SK-N-SH (cell line): ENCODE measurements around the gene MACROD1. TPM values are rescaled to one million over a fixed set of nuclear protein-coding genes. Genes with fewer than 3 reads are reported as not detected.

Experiments
- CTCF ChIA-PET: fragments of 300-600, 350-600 bp; formaldehyde crosslinking; extraction: SDS; loops from one replicate; lab custom pipeline; 2021; lab: Yijun Ruan, JAX
- POLR2A ChIA-PET: fragments of 350-600 bp; sonication (Branson Sonifier 250); formaldehyde crosslinking; extraction: SDS; loops from one replicate; lab custom pipeline; 2020; ENCODE audit warnings: antibody characterized with exemption, inconsistent platforms; lab: Yijun Ruan, JAX
- DNase-seq: peaks from one replicate; pipeline ENCODE4 v3.0.0; 2012
- H2AFZ ChIP-seq: fragments of 200-600 bp; sonication (generic); 2 replicates; pipeline ENCODE4 v1.8.1; 2016; ENCODE audit warnings: antibody characterized with exemption, mild to moderate bottlenecking, low read depth
- H3F3A ChIP-seq: fragments of 200-600 bp; sonication (generic); replicated peaks from 2 replicates; pipeline ENCODE3; 2016; ENCODE audit warnings: antibody characterized with exemption, mild to moderate bottlenecking; ENCODE audit not compliant: insufficient read depth
- H3K27ac ChIP-seq, 2 experiments: fragments of 200-500 bp in 1 of 2; fragments of 200-600 bp in 1 of 2; sonication (Bioruptor generic) in 1 of 2; sonication (generic), shearing (Covaris generic) in 1 of 2; 2 replicates each; pipeline versions ENCODE4 v1.5.1 to v1.6.1; 2014 to 2016; ENCODE audit warnings: low read depth in 2 of 2, inconsistent platforms in 1 of 2, low read length in 1 of 2, mild to moderate bottlenecking in 1 of 2, mixed read lengths in 1 of 2
- H3K27me3 ChIP-seq: fragments of 200-600 bp; sonication (generic), shearing (Covaris generic); 2 replicates; pipeline ENCODE4 v1.6.1; 2016; ENCODE audit warnings: mixed run types; ENCODE audit not compliant: insufficient read depth
- H3K36me3 ChIP-seq, 2 experiments: fragments of 200-500 bp in 1 of 2; fragments of 200-600 bp in 1 of 2; sonication (Bioruptor generic) in 1 of 2; sonication (generic) in 1 of 2; replicated peaks in 1 of 2; 2 replicates each; pipeline versions ENCODE3 to v1.5.1; 2014 to 2016; ENCODE audit warnings: low read length in 1 of 2, mild to moderate bottlenecking in 1 of 2; ENCODE audit not compliant: insufficient read depth in 2 of 2, control insufficient read depth in 1 of 2
- H3K4me1 ChIP-seq, 2 experiments: fragments of 200-500 bp in 1 of 2; fragments of 200-600 bp in 1 of 2; sonication (Bioruptor generic) in 1 of 2; sonication (generic), shearing (Covaris generic) in 1 of 2; 2 replicates each; pipeline versions ENCODE4 v1.5.1 to v1.6.1; 2014 to 2016; ENCODE audit warnings: low read depth in 1 of 2, low read length in 1 of 2, mixed run types in 1 of 2; ENCODE audit not compliant: insufficient read depth in 2 of 2, control insufficient read depth in 1 of 2
- H3K4me2 ChIP-seq: fragments of 200-600 bp; sonication (generic), shearing (Covaris generic); 2 replicates; pipeline ENCODE4 v1.6.1; 2017; ENCODE audit warnings: mixed run types
- H3K4me3 ChIP-seq, 2 experiments: fragments of 200-500 bp in 1 of 2; fragments of 200-600 bp in 1 of 2; sonication (Bioruptor generic) in 1 of 2; sonication (generic), shearing (Covaris generic) in 1 of 2; 2 replicates each; pipeline versions ENCODE4 v1.5.1 to v1.8.1; 2014 to 2016; ENCODE audit warnings: low read depth in 2 of 2, inconsistent platforms in 1 of 2, low read length in 1 of 2, mild to moderate bottlenecking in 1 of 2, mixed read lengths in 1 of 2, moderate library complexity in 1 of 2
- H3K79me2 ChIP-seq: fragments of 200-600 bp; sonication (generic); 2 replicates; pipeline ENCODE4 v1.8.1; 2017; ENCODE audit warnings: mild to moderate bottlenecking; ENCODE audit not compliant: insufficient read depth
- H3K9ac ChIP-seq: fragments of 200-600 bp; sonication (generic); 2 replicates; pipeline ENCODE4 v1.6.1; 2017; ENCODE audit warnings: mixed run types
- H3K9me2 ChIP-seq: fragments of 200-600 bp; sonication (generic); 2 replicates; pipeline ENCODE4 v1.6.1; 2017; ENCODE audit warnings: mixed run types
- H3K9me3 ChIP-seq: fragments of 200-600 bp; sonication (generic); 2 replicates; pipeline ENCODE4 v1.6.1; 2017; ENCODE audit warnings: mixed run types, mild to moderate bottlenecking, moderate library complexity
- H4K20me1 ChIP-seq: fragments of 200-600 bp; sonication (generic); 2 replicates; pipeline ENCODE4 v1.6.1; 2017; ENCODE audit warnings: mild to moderate bottlenecking, mixed run types; ENCODE audit not compliant: insufficient read depth
- CHD2 ChIP-seq: fragments of 150-350 bp; IDR thresholded peaks from 2 replicates; pipeline ENCODE4 v1.6.1; 2018; ENCODE audit warnings: low read length; ENCODE audit not compliant: partially characterized antibody
- ELF1 ChIP-seq: IDR thresholded peaks from 2 replicates; pipeline ENCODE4 v1.4.0; 2012
- FOSL2 ChIP-seq: IDR thresholded peaks from 2 replicates; pipeline ENCODE4 v1.4.0; 2012; ENCODE audit warnings: low read depth, mild to moderate bottlenecking, moderate library complexity, borderline replicate concordance
- FOXM1 ChIP-seq: IDR thresholded peaks from 2 replicates; pipeline ENCODE4 v1.4.0; 2012; ENCODE audit warnings: low read depth, mild to moderate bottlenecking
- GABPA ChIP-seq: IDR thresholded peaks from 2 replicates; pipeline ENCODE4 v1.4.0; 2012; ENCODE audit warnings: low read depth, mild to moderate bottlenecking
- JUND ChIP-seq: IDR thresholded peaks from 2 replicates; pipeline ENCODE4 v1.4.0; 2012
- MXI1 ChIP-seq: IDR thresholded peaks from 2 replicates; pipeline ENCODE4 v1.6.1; 2012; ENCODE audit warnings: mild to moderate bottlenecking, low read depth, low read length, improper control_type of control experiment
- NFIC ChIP-seq: IDR thresholded peaks from 2 replicates; pipeline ENCODE4 v1.4.0; 2012; ENCODE audit warnings: borderline replicate concordance
- POLR2AphosphoS5 ChIP-seq: IDR thresholded peaks from 2 replicates; pipeline ENCODE4 v1.6.1; 2012; ENCODE audit warnings: low read depth, low read length
- RCOR1 ChIP-seq: fragments of 150-350 bp; IDR thresholded peaks from 2 replicates; pipeline ENCODE4 v1.6.1; 2017; ENCODE audit warnings: antibody characterized with exemption, low read length
- SIN3A ChIP-seq: IDR thresholded peaks from 2 replicates; pipeline ENCODE4 v1.6.1; 2012; ENCODE audit warnings: low read depth, mild to moderate bottlenecking, low read length, moderate library complexity, borderline replicate concordance
- TEAD4 ChIP-seq: IDR thresholded peaks from 2 replicates; pipeline ENCODE4 v1.4.0; 2012; ENCODE audit warnings: mild to moderate bottlenecking, borderline replicate concordance; ENCODE audit not compliant: insufficient read depth
- YY1 ChIP-seq: IDR thresholded peaks from 2 replicates; pipeline ENCODE4 v1.4.0; 2012; ENCODE audit warnings: low read depth, mild to moderate bottlenecking
- WGBS: methylation state at CpG from one replicate; pipeline ENCODE4 v1.1.6; 2017; ENCODE audit warnings: low lambda C conversion rate; 5-methylcytosine and 5-hydroxymethylcytosine counted together
- polyA plus RNA-seq, 3 experiments: library from polyadenylated mRNA; depleted of rRNA; stranded (reverse); fragments of >200 nt; gene quantifications; 2 replicates each; pipeline ENCODE4 v1.2.3, GENCODE V29; 2012
- TF ChIP-seq, protein P1 (sequence below): IDR thresholded peaks from 2 replicates; pipeline ENCODE4 v1.4.0; 2012; ENCODE audit warnings: low read depth
- TF ChIP-seq, protein P2 (sequence below): fragments of 200-600 bp; sonication (generic); IDR thresholded peaks from 2 replicates; pipeline ENCODE4 v1.6.1; 2017; ENCODE audit warnings: antibody characterized with exemption, mild to moderate bottlenecking, moderate library complexity
- TF ChIP-seq, protein P3 (sequence below): IDR thresholded peaks from 2 replicates; pipeline ENCODE4; 2012
- TF ChIP-seq, protein P4 (sequence below): fragments of 150-350 bp; IDR thresholded peaks from 2 replicates; pipeline ENCODE4 v1.6.1; 2017; ENCODE audit warnings: antibody characterized with exemption, low read length, low read depth, borderline replicate concordance
- TF ChIP-seq, protein P5 (sequence below): IDR thresholded peaks from 2 replicates; pipeline ENCODE4 v1.6.1; 2012; ENCODE audit warnings: mild to moderate bottlenecking, low read depth, low read length, moderate library complexity
- TF ChIP-seq, protein P6 (sequence below): IDR thresholded peaks from 2 replicates; pipeline ENCODE4 v1.4.0; 2012; ENCODE audit warnings: low read depth, borderline replicate concordance

Gene MACROD1
- polyA plus RNA-seq, 1 of the 3 experiments (the other 2 are of a cell fraction) = 49.1 TPM

DNA sequence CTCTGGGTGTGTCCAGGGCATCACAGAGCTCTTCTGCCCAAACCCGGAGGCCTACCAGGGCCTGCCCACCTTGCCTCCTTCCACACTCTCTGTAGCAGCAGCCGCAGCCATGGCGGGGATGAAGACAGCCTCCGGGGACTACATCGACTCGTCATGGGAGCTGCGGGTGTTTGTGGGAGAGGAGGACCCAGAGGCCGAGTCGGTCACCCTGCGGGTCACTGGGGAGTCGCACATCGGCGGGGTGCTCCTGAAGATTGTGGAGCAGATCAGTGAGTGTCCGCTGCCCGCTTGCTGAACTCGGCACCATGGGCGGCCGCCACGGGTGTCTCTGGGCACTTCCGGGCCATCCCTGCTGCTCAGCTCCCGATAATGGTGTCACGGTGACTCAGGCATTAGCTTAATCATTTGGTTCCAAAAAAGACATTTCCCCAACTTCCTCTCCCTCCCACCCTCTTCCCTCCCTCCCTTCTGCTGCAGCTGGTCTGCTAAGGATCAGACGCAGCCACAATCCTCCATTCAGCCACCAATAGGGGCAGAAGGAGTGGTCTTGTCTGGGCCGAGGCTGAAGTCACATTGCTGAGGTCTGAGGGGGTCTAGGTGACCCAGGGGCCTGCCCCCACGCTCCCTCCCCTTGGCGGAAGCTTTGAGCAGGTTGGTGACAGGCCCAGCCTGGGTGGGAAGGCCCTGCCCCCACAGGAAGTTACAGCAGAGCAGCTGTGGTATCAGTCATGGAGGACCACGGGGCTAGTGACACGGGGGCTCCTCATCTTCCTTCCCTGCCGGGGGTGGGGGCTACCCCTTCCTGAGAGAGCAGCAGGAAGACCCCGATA lies 41.6 kb upstream of the MACROD1 start:
- TF ChIP-seq, protein P1, sequence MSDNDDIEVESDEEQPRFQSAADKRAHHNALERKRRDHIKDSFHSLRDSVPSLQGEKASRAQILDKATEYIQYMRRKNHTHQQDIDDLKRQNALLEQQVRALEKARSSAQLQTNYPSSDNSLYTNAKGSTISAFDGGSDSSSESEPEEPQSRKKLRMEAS = no peak
- no peak for TF ChIP-seq TEAD4
- TF ChIP-seq CHD2 = no peak
- no peak for TF ChIP-seq RCOR1
- no peak for TF ChIP-seq POLR2AphosphoS5
- TF ChIP-seq, protein P2, sequence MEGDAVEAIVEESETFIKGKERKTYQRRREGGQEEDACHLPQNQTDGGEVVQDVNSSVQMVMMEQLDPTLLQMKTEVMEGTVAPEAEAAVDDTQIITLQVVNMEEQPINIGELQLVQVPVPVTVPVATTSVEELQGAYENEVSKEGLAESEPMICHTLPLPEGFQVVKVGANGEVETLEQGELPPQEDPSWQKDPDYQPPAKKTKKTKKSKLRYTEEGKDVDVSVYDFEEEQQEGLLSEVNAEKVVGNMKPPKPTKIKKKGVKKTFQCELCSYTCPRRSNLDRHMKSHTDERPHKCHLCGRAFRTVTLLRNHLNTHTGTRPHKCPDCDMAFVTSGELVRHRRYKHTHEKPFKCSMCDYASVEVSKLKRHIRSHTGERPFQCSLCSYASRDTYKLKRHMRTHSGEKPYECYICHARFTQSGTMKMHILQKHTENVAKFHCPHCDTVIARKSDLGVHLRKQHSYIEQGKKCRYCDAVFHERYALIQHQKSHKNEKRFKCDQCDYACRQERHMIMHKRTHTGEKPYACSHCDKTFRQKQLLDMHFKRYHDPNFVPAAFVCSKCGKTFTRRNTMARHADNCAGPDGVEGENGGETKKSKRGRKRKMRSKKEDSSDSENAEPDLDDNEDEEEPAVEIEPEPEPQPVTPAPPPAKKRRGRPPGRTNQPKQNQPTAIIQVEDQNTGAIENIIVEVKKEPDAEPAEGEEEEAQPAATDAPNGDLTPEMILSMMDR = no peak
- TF ChIP-seq ELF1 = no peak
- TF ChIP-seq, protein P3, sequence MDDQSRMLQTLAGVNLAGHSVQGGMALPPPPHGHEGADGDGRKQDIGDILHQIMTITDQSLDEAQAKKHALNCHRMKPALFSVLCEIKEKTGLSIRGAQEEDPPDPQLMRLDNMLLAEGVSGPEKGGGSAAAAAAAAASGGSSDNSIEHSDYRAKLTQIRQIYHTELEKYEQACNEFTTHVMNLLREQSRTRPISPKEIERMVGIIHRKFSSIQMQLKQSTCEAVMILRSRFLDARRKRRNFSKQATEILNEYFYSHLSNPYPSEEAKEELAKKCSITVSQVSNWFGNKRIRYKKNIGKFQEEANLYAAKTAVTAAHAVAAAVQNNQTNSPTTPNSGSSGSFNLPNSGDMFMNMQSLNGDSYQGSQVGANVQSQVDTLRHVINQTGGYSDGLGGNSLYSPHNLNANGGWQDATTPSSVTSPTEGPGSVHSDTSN = no peak
- no peak for TF ChIP-seq JUND
- no peak for TF ChIP-seq MXI1
- TF ChIP-seq FOSL2 = no peak
- TF ChIP-seq, protein P4, sequence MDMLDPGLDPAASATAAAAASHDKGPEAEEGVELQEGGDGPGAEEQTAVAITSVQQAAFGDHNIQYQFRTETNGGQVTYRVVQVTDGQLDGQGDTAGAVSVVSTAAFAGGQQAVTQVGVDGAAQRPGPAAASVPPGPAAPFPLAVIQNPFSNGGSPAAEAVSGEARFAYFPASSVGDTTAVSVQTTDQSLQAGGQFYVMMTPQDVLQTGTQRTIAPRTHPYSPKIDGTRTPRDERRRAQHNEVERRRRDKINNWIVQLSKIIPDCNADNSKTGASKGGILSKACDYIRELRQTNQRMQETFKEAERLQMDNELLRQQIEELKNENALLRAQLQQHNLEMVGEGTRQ = no peak
- TF ChIP-seq, protein P5, sequence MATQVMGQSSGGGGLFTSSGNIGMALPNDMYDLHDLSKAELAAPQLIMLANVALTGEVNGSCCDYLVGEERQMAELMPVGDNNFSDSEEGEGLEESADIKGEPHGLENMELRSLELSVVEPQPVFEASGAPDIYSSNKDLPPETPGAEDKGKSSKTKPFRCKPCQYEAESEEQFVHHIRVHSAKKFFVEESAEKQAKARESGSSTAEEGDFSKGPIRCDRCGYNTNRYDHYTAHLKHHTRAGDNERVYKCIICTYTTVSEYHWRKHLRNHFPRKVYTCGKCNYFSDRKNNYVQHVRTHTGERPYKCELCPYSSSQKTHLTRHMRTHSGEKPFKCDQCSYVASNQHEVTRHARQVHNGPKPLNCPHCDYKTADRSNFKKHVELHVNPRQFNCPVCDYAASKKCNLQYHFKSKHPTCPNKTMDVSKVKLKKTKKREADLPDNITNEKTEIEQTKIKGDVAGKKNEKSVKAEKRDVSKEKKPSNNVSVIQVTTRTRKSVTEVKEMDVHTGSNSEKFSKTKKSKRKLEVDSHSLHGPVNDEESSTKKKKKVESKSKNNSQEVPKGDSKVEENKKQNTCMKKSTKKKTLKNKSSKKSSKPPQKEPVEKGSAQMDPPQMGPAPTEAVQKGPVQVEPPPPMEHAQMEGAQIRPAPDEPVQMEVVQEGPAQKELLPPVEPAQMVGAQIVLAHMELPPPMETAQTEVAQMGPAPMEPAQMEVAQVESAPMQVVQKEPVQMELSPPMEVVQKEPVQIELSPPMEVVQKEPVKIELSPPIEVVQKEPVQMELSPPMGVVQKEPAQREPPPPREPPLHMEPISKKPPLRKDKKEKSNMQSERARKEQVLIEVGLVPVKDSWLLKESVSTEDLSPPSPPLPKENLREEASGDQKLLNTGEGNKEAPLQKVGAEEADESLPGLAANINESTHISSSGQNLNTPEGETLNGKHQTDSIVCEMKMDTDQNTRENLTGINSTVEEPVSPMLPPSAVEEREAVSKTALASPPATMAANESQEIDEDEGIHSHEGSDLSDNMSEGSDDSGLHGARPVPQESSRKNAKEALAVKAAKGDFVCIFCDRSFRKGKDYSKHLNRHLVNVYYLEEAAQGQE = no peak
- TF ChIP-seq NFIC = no peak
- TF ChIP-seq YY1 = no peak
- no peak for TF ChIP-seq FOXM1
- TF ChIP-seq SIN3A = no peak
- no peak; the same call in 1 of the 2 replicates for TF ChIP-seq GABPA
- TF ChIP-seq, protein P6, sequence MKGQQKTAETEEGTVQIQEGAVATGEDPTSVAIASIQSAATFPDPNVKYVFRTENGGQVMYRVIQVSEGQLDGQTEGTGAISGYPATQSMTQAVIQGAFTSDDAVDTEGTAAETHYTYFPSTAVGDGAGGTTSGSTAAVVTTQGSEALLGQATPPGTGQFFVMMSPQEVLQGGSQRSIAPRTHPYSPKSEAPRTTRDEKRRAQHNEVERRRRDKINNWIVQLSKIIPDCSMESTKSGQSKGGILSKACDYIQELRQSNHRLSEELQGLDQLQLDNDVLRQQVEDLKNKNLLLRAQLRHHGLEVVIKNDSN = no peak
- Histone ChIP-seq H3K4me2 (peak overlapping the region; percentile 37; the same call in 1 of the 2 replicates), H3K27ac (peak overlapping the region in 1 of 2 experiments; percentile 48; a peak in 3 of 4 replicates), H2AFZ (peak overlapping the region; percentile 59; the same call in 1 of the 2 replicates), H3K9ac (no peak overlapping the region; the same call in 1 of the 2 replicates), H3K4me1 (peaks cover 4 to 27% of the 10 kb centered on the region in 2 experiments; a peak in 3 of 4 replicates), H3K27me3 (no peaks in the 10 kb centered on the region), H4K20me1 (peaks cover 9% of the 10 kb centered on the region), H3K9me2 (no peaks in the 10 kb centered on the region), H3K79me2 (no peaks in the 10 kb centered on the region; the same call in 1 of the 2 replicates), H3F3A (peaks cover 22% of the 10 kb centered on the region), H3K36me3 (peaks cover 14 to 28% of the 10 kb centered on the region in 2 experiments), H3K4me3 (no peak overlapping the region), H3K9me3 (no peaks in the 10 kb centered on the region)
- CTCF ChIA-PET = interaction anchor here (2.3 to 5.3 kb wide), 3 partner anchors 10 to 95 kb away, joined by 7 to 52 read pairs (median 50); partner anchors contain the start of genes CATSPERZ and STIP1
- POLR2A ChIA-PET = interaction anchor here (1.0 to 1.9 kb wide), 7 partner anchors 10 to 190 kb away, joined by 3 to 6 read pairs (median 3); partner anchors contain the start of genes NUDT22 and TRPT1
- DNase-seq = peak; percentile 41
- 58% methylated on average over 12 of the region's 30 CpGs for WGBS
